Adrenal gland (tissue), 12 donors: Measurements from ENCODE around the gene MYCBPAP. TPM values are rescaled to one million over a fixed set of nuclear protein-coding genes. Genes with fewer than 3 reads are reported as not detected.

Experiments
- DNase-seq, 7 donors: peaks; one replicate each; pipeline ENCODE4 v3.0.0-alpha.2; 2019 to 2020
- H3K27ac ChIP-seq, 5 donors: fragments of 200-600 bp; sonication (generic) in 4 of 5; 1 replicate in 3 of 5; 2 replicates in 2 of 5; pipeline versions ENCODE4 v1.5.1 to v1.8.0; 2016 to 2020; ENCODE audit warnings: mild to moderate bottlenecking in 1 of 5
- H3K27me3 ChIP-seq: fragments of 200-600 bp; 2 replicates; pipeline ENCODE4 v1.8.0; 2021
- H3K36me3 ChIP-seq, 2 donors: fragments of 200-600 bp; replicated peaks in 1 of 2; 1 replicate in 1 of 2; 2 replicates in 1 of 2; pipeline versions ENCODE4 v1.5.1 to v1.8.0; 2018 to 2022
- H3K4me1 ChIP-seq, 2 donors: fragments of 200-600 bp; replicated peaks in 1 of 2; 1 replicate in 1 of 2; 2 replicates in 1 of 2; pipeline versions ENCODE4 v1.5.1 to v1.8.0; 2018 to 2021
- H3K4me3 ChIP-seq, 4 donors: fragments of 200-600 bp; sonication (generic) in 3 of 4; one replicate each; pipeline ENCODE4 v1.5.1; 2016 to 2018
- H3K9me3 ChIP-seq, 3 donors: fragments of 200-600 bp; sonication (generic) in 1 of 3; replicated peaks in 1 of 3; 1 replicate in 2 of 3; 2 replicates in 1 of 3; pipeline versions ENCODE4 v1.5.1 to v1.8.0; 2016 to 2021
- CTCF ChIP-seq, 6 experiments: fragments of 450-650 bp in 4 of 6; fragments of 200-600 bp in 2 of 6; sonication (generic) in 1 of 6; IDR thresholded peaks; 1 replicate in 5 of 6; 2 replicates in 1 of 6; pipeline versions ENCODE4 v1.5.1 to v1.8.0; 2016 to 2021; ENCODE audit warnings: antibody characterized with exemption in 6 of 6, mild to moderate bottlenecking in 2 of 6, moderate library complexity in 1 of 6
- POLR2A ChIP-seq, 2 donors: fragments of 450-650 bp; IDR thresholded peaks; one replicate each; pipeline ENCODE4 v1.6.1; 2017; ENCODE audit warnings: antibody characterized with exemption in 2 of 2, mild to moderate bottlenecking in 2 of 2, moderate library complexity in 1 of 2
- WGBS, 4 donors: extraction: QIAGEN DNeasy Blood & Tissue Kit in 2 of 4; methylation state at CpG; one replicate each; pipeline versions ENCODE4 v1.1.5 to v1.1.7; 2013 to 2017; 5-methylcytosine and 5-hydroxymethylcytosine counted together
- intact Hi-C, 2 donors: fragments of 100-400 bp; cut with DNase I; formaldehyde crosslinking; loops; one replicate each; pipeline versions ENCODE4 v1.14.1 to v1.15.0; 2022 to 2023
- polyA plus RNA-seq, 3 donors: library from polyadenylated mRNA; stranded (reverse); fragments of 200-250 nt in 2 of 3; fragments of 350-450 nt in 1 of 3; fragmentation: Illumina TruSeq in 1 of 3; extraction: RNeasy Lipid Tissue Mini Kit (QIAGEN cat#74804) in 1 of 3; gene quantifications; one replicate each; pipeline ENCODE4 v1.2.3, GENCODE V29; 2013 to 2014
- total RNA-seq, 9 donors: library from RNA; depleted of rRNA in 4 of 9; stranded (reverse); fragments of >200 nt in 4 of 9; fragments of 120-200 nt in 1 of 9; fragmentation: NEBNext Ultra II Directional in 1 of 9; extraction: Animal tissue kit (Norgen Biotek cat#: 25700) in 1 of 9; gene quantifications; one replicate each; pipeline versions ENCODE4 v1.1.0 to v1.2.4, GENCODE V29; 2013 to 2023
- donor health status: healthy with polysubstance abuse.
- donor health status: Bipolar disorder and iron deficiency.
- donor health status: DM: yes; HTN: yes; CAD: no.
- donor health status: DM: no; HTN: no; CAD: no.
- donor health status: DM: no; HTN: no; CAD: no.
- donor health status: DM: yes; HTN: yes; CAD: no.

MYCBPAP gene
- total and polyA plus RNA-seq, 12 donors, result 0.12 to 8.9 (median 2.3) TPM; not detected in 1

GRCh38 chr17:50479522-50480141, 28.6 kb upstream of the MYCBPAP start:
- TF ChIP-seq CTCF (IDR thresholded peaks at IDR 0.05) (peak in 5 of 6 experiments; percentile 29 to 60 (median 46)), POLR2A (IDR thresholded peaks at IDR 0.05) (peak in 1 of 2 donors; percentile 17)
- H3K4me1 ChIP-seq, result peaks cover 16 to 25% of the 10 kb centered on the region in 2 donors
- WGBS, 4 donors, result 14 to 31% (median 16%) methylated on average over 9 to 19 of the region's 19 CpGs
- peak overlapping the region in 2 of 4 donors; percentile 47 to 70 for H3K4me3 ChIP-seq
- peak; percentile 70 to 90 (median 84) for DNase-seq
- H3K27ac ChIP-seq, result peak overlapping the region in 4 of 5 donors; percentile 70 to 93 (median 92)
- H3K36me3 ChIP-seq, result peaks cover 0 to 20% of the 10 kb centered on the region in 2 donors
- intact Hi-C loops, result loop anchor here (5.0 to 10.0 kb wide), 4 partner anchors 63 to 215 kb away; no protein-coding TSS in a partner anchor
- no peaks in the 10 kb centered on the region for H3K9me3 ChIP-seq
- no peaks in the 10 kb centered on the region for H3K27me3 ChIP-seq

DNA sequence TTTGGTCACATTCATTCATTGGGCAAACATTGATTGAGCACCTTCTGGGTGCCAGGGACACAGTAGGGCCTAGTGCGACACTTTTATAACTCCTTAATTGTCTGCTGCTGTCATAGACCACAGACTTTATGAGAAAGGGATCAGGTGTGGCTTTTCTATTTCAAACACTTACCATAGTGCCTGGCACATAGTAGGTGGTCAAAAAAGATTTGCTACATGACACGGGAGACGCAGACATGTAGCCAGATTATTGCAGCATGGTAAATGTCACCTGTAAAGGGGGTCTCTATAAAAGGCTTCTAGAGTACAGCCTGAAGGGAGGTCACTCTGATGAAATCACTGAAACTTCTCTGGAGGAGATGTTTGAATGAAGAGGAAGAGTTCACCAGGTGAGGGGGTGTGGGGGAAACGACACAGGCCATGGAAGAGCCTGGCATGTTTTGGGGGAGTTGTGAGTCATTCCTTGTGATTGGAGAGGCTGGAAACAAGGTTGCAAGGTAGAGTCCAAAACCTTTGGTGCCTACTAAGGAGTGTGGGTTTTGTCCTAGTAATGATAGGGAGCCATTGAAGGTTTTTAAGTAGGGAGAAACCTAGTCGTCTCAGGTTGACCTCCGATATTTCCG, 28.0 kb upstream of the MYCBPAP start:
- no peak overlapping the region for H3K4me3 ChIP-seq

DNA sequence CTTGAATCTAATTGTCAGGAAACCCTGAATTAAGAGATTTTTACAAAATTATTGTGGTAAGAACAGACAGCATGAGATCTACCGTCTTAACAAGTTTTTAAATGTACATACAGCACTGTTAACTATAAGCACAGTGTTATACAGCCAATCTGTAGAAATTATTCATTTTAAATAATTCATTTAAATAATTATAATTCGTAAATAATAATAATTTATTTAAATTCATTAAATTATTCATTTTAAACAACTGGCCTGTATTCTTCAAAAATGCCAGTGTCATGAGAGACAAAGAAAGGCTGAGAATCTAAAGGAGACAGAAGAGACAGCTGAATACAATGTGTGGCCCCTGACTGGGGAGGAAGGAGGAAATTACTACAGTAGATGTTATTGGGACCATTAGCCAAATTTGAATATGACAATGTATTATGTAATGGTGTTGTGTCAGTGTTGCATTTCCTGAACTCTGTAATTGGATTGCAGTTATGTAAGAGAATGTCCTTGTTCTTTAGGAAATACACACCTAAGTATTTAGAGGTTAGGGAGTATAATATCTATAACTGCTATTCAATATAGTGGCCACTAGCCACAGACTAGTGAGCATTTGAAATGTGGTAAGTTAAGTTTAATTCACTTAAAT, 27.3 kb upstream of the MYCBPAP start:
- peak overlapping the region in 3 of 5 donors; percentile 83 to 93 (median 87) for H3K27ac ChIP-seq
- TF ChIP-seq POLR2A (IDR thresholded peaks at IDR 0.05), result no peak
- no peak for TF ChIP-seq CTCF (IDR thresholded peaks at IDR 0.05)
- H3K36me3 ChIP-seq, result peaks cover 0 to 32% of the 10 kb centered on the region in 2 donors
- no peak overlapping the region for H3K4me3 ChIP-seq
- intact Hi-C loops, result loop anchor here (5.0 to 10.0 kb wide), 3 partner anchors 61 to 214 kb away; no protein-coding TSS in a partner anchor
- no peaks in the 10 kb centered on the region for H3K27me3 ChIP-seq
- H3K4me1 ChIP-seq, result peaks cover 16 to 25% of the 10 kb centered on the region in 2 donors
- DNase-seq, result no peak
- 80 to 83% (median 81%) methylated on average over 2 of the region's 2 CpGs for WGBS, 4 donors
- H3K9me3 ChIP-seq, result no peaks in the 10 kb centered on the region

More for the DNA sequence above, 28.0 kb upstream of the MYCBPAP start:
- intact Hi-C loops, result loop anchor here (5.0 to 10.0 kb wide), 3 partner anchors 62 to 215 kb away; no protein-coding TSS in a partner anchor
- peaks cover 16 to 25% of the 10 kb centered on the region in 2 donors for H3K4me1 ChIP-seq
- H3K9me3 ChIP-seq, result no peaks in the 10 kb centered on the region
- TF ChIP-seq POLR2A (IDR thresholded peaks at IDR 0.05), result no peak
- TF ChIP-seq CTCF (IDR thresholded peaks at IDR 0.05), result no peak
- H3K27ac ChIP-seq, result peak overlapping the region in 3 of 5 donors; percentile 90 to 93 (median 93)
- DNase-seq, result no peak
- no peaks in the 10 kb centered on the region for H3K27me3 ChIP-seq
- WGBS, 4 donors, result 71 to 78% (median 75%) methylated on average over 7 of the region's 7 CpGs
- peaks cover 0 to 26% of the 10 kb centered on the region in 2 donors for H3K36me3 ChIP-seq

DNA sequence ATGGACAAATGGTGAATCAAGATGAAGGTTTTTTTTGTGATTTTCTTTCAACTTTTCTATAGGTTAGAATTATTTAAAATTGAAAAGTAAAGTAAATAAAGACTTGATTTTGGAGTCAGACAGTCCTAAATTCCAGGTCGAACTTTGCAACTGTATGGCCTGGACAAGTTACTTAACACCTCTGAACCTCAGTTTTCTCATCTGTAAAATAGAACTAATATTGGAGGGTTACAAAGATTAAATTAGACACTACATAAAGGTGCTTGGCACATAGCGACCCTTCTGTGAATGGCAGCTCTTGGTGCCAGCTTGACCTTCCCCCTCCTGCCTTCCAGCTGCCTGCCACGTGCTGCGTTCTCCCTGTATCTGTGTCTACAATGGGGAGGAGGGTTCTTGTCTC, 26.6 kb upstream of the MYCBPAP start:
- H3K27ac ChIP-seq, result peak overlapping the region in 3 of 5 donors; percentile 77 to 87 (median 83)
- TF ChIP-seq CTCF (IDR thresholded peaks at IDR 0.05) (no peak), POLR2A (IDR thresholded peaks at IDR 0.05) (no peak)
- H3K4me1 ChIP-seq, result peaks cover 16 to 21% of the 10 kb centered on the region in 2 donors
- H3K9me3 ChIP-seq, result no peaks in the 10 kb centered on the region
- no peaks in the 10 kb centered on the region for H3K27me3 ChIP-seq
- peaks cover 0 to 32% of the 10 kb centered on the region in 2 donors for H3K36me3 ChIP-seq
- intact Hi-C loops, result loop anchor here (5.0 to 10.0 kb wide), 3 partner anchors 61 to 213 kb away; no protein-coding TSS in a partner anchor
- 64 to 77% (median 69%) methylated on average over 4 of the region's 4 CpGs for WGBS, 4 donors
- H3K4me3 ChIP-seq, result no peak overlapping the region
- DNase-seq, result no peak
